HEK293 (cell line): ENCODE measurements around the gene FIGN.

Experiments used
- CTCF ChIA-PET: fragments of 350-600 bp; formaldehyde crosslinking; extraction: SDS; loops from one replicate; lab custom pipeline; 2021; ENCODE audit warnings: antibody characterized with exemption; lab: Yijun Ruan, JAX
- POLR2A ChIA-PET: fragments of 300-600 bp; formaldehyde crosslinking; extraction: SDS; loops from one replicate; lab custom pipeline; 2020; ENCODE audit warnings: antibody characterized with exemption, inconsistent platforms; lab: Yijun Ruan, JAX
- H3K27ac ChIP-seq: fragments of 200-500 bp; sonication (Bioruptor generic); 2 replicates; pipeline ENCODE4 v1.5.1; 2014; ENCODE audit warnings: low read depth, low read length, control low read depth, inconsistent platforms; ENCODE audit errors: extremely low read depth
- H3K36me3 ChIP-seq, 2 experiments: fragments of 200-500 bp in 1 of 2; sonication (Bioruptor generic) in 1 of 2; 1 replicate in 1 of 2; 2 replicates in 1 of 2; pipeline ENCODE4 v1.5.1; 2014 to 2017; ENCODE audit warnings: inconsistent platforms in 2 of 2, low read length in 2 of 2; ENCODE audit not compliant: control insufficient read depth in 2 of 2, insufficient read depth in 1 of 2
- H3K4me1 ChIP-seq: fragments of 200-500 bp; sonication (Bioruptor generic); 2 replicates; pipeline ENCODE4 v1.5.1; 2014; ENCODE audit warnings: mild to moderate bottlenecking, low read length, inconsistent platforms; ENCODE audit not compliant: control insufficient read depth, insufficient read depth
- H3K4me3 ChIP-seq: 2 replicates; pipeline ENCODE4 v1.5.1; 2011; ENCODE audit warnings: low read depth, mild to moderate bottlenecking, control low read depth, low read length, moderate library complexity
- H3K9me3 ChIP-seq: fragments of 200-500 bp; sonication (Bioruptor generic); 2 replicates; pipeline ENCODE4 v1.5.1; 2014; ENCODE audit warnings: low read depth, low read length, inconsistent platforms; ENCODE audit not compliant: control insufficient read depth, insufficient read depth
- KLF1 ChIP-seq: fragments of 450-650 bp; formaldehyde crosslinking; IDR thresholded peaks from 2 replicates; pipeline ENCODE4 v1.5.1; 2016; ENCODE audit warnings: missing biosample characterization, missing genetic modification characterization
- KLF16 ChIP-seq: fragments of 450-650 bp; formaldehyde crosslinking; IDR thresholded peaks from 2 replicates; pipeline ENCODE4 v1.5.1; 2017; ENCODE audit warnings: missing biosample characterization, missing genetic modification characterization
- MYNN ChIP-seq: fragments of 450-650 bp; formaldehyde crosslinking; IDR thresholded peaks from 2 replicates; pipeline ENCODE4 v1.5.1; 2016; ENCODE audit warnings: missing biosample characterization, missing genetic modification characterization, borderline replicate concordance
- SALL2 ChIP-seq: fragments of 450-650 bp; formaldehyde crosslinking; IDR thresholded peaks from 2 replicates; pipeline ENCODE4 v1.5.0; 2017; ENCODE audit warnings: missing biosample characterization, mild to moderate bottlenecking, missing genetic modification characterization, borderline replicate concordance
- WT1 ChIP-seq: fragments of 450-650 bp; formaldehyde crosslinking; IDR thresholded peaks from 2 replicates; pipeline ENCODE4 v1.5.1; 2016; ENCODE audit warnings: missing biosample characterization, missing genetic modification characterization
- YY1 ChIP-seq: fragments of 450-650 bp; formaldehyde crosslinking; IDR thresholded peaks from 2 replicates; pipeline ENCODE4 v1.5.1; 2018; ENCODE audit warnings: missing biosample characterization, missing genetic modification characterization
- ZNF146 ChIP-seq: fragments of 450-650 bp; formaldehyde crosslinking; IDR thresholded peaks from 2 replicates; pipeline ENCODE4 v1.5.1; 2016; ENCODE audit warnings: missing biosample characterization, missing genetic modification characterization
- ZNF354C ChIP-seq: fragments of 450-650 bp; formaldehyde crosslinking; IDR thresholded peaks from 2 replicates; pipeline ENCODE4 v1.5.1; 2016; ENCODE audit warnings: missing biosample characterization, missing genetic modification characterization, low read depth, borderline replicate concordance
- ZNF530 ChIP-seq: fragments of 450-650 bp; formaldehyde crosslinking; IDR thresholded peaks from 2 replicates; pipeline ENCODE4 v1.5.1; 2016; ENCODE audit warnings: low read depth, missing biosample characterization, missing genetic modification characterization
- ZNF585B ChIP-seq: fragments of 450-650 bp; formaldehyde crosslinking; IDR thresholded peaks from 2 replicates; pipeline ENCODE4 v1.5.1; 2016; ENCODE audit warnings: missing biosample characterization, missing genetic modification characterization
- ZNF747 ChIP-seq: fragments of 450-650 bp; formaldehyde crosslinking; IDR thresholded peaks from 2 replicates; pipeline ENCODE4 v1.5.1; 2016; ENCODE audit warnings: missing biosample characterization, missing genetic modification characterization
- ZNF830 ChIP-seq: fragments of 450-650 bp; IDR thresholded peaks from 2 replicates; pipeline ENCODE4 v1.5.0; 2018; ENCODE audit warnings: missing biosample characterization, missing genetic modification characterization, low read depth, mild to moderate bottlenecking, moderate library complexity
- TF ChIP-seq, protein P1 (sequence below): fragments of 450-650 bp; formaldehyde crosslinking; IDR thresholded peaks from 2 replicates; pipeline ENCODE4 v1.5.1; 2016; ENCODE audit warnings: missing biosample characterization, missing genetic modification characterization, low read depth
- TF ChIP-seq, protein P2 (sequence below): fragments of 450-650 bp; formaldehyde crosslinking; IDR thresholded peaks from 2 replicates; pipeline ENCODE4 v1.5.1; 2016; ENCODE audit warnings: missing biosample characterization, missing genetic modification characterization
- TF ChIP-seq, protein P3 (sequence below): fragments of 450-650 bp; formaldehyde crosslinking; optimal IDR thresholded peaks from 2 replicates; pipeline ENCODE3; 2016; ENCODE audit warnings: missing biosample characterization, mild to moderate bottlenecking, missing genetic modification characterization
- TF ChIP-seq, protein P4 (sequence below): fragments of 450-650 bp; formaldehyde crosslinking; conservative IDR thresholded peaks from 2 replicates; pipeline ENCODE4 v1.5.1; 2016; ENCODE audit warnings: low read depth, missing biosample characterization, missing genetic modification characterization
- TF ChIP-seq, protein P5 (sequence below): fragments of 450-650 bp; IDR thresholded peaks from 2 replicates; pipeline ENCODE4 v1.5.1; 2018; ENCODE audit warnings: missing biosample characterization, mild to moderate bottlenecking, missing genetic modification characterization
- TF ChIP-seq, protein P6 (sequence below): fragments of 450-650 bp; formaldehyde crosslinking; IDR thresholded peaks from 2 replicates; pipeline ENCODE4 v1.5.1; 2016; ENCODE audit warnings: missing biosample characterization, missing genetic modification characterization

Gene FIGN

DNA sequence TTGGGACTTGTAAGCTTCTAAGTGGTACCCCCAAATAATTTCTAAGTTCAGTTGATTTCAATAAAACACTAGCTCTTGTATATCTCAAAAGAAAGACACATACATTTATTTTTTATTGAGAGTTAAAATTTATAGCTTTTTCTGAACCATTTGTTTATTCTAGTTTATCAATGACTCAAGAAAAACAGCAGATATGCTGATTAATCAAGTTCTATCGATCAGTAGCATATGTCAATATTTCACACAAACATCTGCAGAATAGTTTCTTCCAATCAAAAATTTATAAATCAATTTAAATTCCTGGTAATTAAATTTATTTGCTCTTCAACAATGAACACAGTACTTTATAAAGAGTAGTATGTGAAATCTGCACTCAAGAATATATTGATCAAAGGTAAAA, 5.3 kb downstream of the FIGN start:
- ChIA-PET CTCF (interaction anchor here (0.9 kb wide), 1 partner anchor 551 kb away, joined by 3 read pairs; no protein-coding TSS in a partner anchor), POLR2A (no interaction called here)
- H3K4me1 ChIP-seq: peaks cover 10% of the 10 kb centered on the region
- H3K4me3 ChIP-seq: no peak overlapping the region
- no peak overlapping the region for H3K27ac ChIP-seq
- TF ChIP-seq, protein P1, sequence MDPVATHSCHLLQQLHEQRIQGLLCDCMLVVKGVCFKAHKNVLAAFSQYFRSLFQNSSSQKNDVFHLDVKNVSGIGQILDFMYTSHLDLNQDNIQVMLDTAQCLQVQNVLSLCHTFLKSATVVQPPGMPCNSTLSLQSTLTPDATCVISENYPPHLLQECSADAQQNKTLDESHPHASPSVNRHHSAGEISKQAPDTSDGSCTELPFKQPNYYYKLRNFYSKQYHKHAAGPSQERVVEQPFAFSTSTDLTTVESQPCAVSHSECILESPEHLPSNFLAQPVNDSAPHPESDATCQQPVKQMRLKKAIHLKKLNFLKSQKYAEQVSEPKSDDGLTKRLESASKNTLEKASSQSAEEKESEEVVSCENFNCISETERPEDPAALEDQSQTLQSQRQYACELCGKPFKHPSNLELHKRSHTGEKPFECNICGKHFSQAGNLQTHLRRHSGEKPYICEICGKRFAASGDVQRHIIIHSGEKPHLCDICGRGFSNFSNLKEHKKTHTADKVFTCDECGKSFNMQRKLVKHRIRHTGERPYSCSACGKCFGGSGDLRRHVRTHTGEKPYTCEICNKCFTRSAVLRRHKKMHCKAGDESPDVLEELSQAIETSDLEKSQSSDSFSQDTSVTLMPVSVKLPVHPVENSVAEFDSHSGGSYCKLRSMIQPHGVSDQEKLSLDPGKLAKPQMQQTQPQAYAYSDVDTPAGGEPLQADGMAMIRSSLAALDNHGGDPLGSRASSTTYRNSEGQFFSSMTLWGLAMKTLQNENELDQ (tag by site-specific recombination): no peak
- TF ChIP-seq KLF16 (tag by site-specific recombination): no peak
- TF ChIP-seq, protein P2, sequence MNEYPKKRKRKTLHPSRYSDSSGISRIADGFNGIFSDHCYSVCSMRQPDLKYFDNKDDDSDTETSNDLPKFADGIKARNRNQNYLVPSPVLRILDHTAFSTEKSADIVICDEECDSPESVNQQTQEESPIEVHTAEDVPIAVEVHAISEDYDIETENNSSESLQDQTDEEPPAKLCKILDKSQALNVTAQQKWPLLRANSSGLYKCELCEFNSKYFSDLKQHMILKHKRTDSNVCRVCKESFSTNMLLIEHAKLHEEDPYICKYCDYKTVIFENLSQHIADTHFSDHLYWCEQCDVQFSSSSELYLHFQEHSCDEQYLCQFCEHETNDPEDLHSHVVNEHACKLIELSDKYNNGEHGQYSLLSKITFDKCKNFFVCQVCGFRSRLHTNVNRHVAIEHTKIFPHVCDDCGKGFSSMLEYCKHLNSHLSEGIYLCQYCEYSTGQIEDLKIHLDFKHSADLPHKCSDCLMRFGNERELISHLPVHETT (tag by site-specific recombination): no peak
- TF ChIP-seq KLF1 (tag by site-specific recombination): no peak
- no peak for TF ChIP-seq YY1 (tag by site-specific recombination)
- TF ChIP-seq, protein P3, sequence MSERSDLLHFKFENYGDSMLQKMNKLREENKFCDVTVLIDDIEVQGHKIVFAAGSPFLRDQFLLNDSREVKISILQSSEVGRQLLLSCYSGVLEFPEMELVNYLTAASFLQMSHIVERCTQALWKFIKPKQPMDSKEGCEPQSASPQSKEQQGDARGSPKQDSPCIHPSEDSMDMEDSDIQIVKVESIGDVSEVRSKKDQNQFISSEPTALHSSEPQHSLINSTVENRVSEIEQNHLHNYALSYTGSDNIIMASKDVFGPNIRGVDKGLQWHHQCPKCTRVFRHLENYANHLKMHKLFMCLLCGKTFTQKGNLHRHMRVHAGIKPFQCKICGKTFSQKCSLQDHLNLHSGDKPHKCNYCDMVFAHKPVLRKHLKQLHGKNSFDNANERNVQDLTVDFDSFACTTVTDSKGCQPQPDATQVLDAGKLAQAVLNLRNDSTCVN (tag by site-specific recombination): no peak
- no peak for TF ChIP-seq MYNN
- no peak for TF ChIP-seq ZNF354C (tag by site-specific recombination)
- no peak for TF ChIP-seq ZNF747 (tag by site-specific recombination)
- TF ChIP-seq ZNF830: no peak
- TF ChIP-seq ZNF585B (tag by site-specific recombination): no peak
- no peak for TF ChIP-seq WT1
- TF ChIP-seq, protein P4, sequence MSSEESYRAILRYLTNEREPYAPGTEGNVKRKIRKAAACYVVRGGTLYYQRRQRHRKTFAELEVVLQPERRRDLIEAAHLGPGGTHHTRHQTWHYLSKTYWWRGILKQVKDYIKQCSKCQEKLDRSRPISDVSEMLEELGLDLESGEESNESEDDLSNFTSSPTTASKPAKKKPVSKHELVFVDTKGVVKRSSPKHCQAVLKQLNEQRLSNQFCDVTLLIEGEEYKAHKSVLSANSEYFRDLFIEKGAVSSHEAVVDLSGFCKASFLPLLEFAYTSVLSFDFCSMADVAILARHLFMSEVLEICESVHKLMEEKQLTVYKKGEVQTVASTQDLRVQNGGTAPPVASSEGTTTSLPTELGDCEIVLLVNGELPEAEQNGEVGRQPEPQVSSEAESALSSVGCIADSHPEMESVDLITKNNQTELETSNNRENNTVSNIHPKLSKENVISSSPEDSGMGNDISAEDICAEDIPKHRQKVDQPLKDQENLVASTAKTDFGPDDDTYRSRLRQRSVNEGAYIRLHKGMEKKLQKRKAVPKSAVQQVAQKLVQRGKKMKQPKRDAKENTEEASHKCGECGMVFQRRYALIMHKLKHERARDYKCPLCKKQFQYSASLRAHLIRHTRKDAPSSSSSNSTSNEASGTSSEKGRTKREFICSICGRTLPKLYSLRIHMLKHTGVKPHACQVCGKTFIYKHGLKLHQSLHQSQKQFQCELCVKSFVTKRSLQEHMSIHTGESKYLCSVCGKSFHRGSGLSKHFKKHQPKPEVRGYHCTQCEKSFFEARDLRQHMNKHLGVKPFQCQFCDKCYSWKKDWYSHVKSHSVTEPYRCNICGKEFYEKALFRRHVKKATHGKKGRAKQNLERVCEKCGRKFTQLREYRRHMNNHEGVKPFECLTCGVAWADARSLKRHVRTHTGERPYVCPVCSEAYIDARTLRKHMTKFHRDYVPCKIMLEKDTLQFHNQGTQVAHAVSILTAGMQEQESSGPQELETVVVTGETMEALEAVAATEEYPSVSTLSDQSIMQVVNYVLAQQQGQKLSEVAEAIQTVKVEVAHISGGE (tag by site-specific recombination): no peak
- no peak for TF ChIP-seq ZNF146 (tag by site-specific recombination)
- TF ChIP-seq ZNF530: no peak
- TF ChIP-seq, protein P5, sequence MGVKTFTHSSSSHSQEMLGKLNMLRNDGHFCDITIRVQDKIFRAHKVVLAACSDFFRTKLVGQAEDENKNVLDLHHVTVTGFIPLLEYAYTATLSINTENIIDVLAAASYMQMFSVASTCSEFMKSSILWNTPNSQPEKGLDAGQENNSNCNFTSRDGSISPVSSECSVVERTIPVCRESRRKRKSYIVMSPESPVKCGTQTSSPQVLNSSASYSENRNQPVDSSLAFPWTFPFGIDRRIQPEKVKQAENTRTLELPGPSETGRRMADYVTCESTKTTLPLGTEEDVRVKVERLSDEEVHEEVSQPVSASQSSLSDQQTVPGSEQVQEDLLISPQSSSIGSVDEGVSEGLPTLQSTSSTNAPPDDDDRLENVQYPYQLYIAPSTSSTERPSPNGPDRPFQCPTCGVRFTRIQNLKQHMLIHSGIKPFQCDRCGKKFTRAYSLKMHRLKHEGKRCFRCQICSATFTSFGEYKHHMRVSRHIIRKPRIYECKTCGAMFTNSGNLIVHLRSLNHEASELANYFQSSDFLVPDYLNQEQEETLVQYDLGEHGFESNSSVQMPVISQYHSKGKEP: no peak
- TF ChIP-seq, protein P6, sequence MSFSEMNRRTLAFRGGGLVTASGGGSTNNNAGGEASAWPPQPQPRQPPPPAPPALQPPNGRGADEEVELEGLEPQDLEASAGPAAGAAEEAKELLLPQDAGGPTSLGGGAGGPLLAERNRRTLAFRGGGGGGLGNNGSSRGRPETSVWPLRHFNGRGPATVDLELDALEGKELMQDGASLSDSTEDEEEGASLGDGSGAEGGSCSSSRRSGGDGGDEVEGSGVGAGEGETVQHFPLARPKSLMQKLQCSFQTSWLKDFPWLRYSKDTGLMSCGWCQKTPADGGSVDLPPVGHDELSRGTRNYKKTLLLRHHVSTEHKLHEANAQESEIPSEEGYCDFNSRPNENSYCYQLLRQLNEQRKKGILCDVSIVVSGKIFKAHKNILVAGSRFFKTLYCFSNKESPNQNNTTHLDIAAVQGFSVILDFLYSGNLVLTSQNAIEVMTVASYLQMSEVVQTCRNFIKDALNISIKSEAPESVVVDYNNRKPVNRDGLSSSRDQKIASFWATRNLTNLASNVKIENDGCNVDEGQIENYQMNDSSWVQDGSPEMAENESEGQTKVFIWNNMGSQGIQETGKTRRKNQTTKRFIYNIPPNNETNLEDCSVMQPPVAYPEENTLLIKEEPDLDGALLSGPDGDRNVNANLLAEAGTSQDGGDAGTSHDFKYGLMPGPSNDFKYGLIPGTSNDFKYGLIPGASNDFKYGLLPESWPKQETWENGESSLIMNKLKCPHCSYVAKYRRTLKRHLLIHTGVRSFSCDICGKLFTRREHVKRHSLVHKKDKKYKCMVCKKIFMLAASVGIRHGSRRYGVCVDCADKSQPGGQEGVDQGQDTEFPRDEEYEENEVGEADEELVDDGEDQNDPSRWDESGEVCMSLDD: no peak
- no peak for TF ChIP-seq SALL2
- no peaks in the 10 kb centered on the region for H3K9me3 ChIP-seq
- H3K36me3 ChIP-seq: no peaks in the 10 kb centered on the region
